ENCODE results near the gene PA2G4.

- TF ChIP-seq POLR2A (IDR thresholded peaks at IDR 0.05; ENCODE audit: low read length) (no peak), GATA1 (IDR thresholded peaks at IDR 0.05; ENCODE audit: low read depth, low read length) (no peak)
These were observed 9.7 kb downstream of the PA2G4 start for GRCh38 chr12:56114084-56114483.

Data from erythroblast (primary cell).